HepG2 (cell line): ENCODE measurements around the gene RACGAP1. TPM values are rescaled to one million over a fixed set of nuclear protein-coding genes. Genes with fewer than 3 reads are reported as not detected.
A peak's percentile ranks its signal among the peaks of the same experiment; 100 is the strongest.

Source experiments
- ATAC-seq: fragments of 200-7000 bp; cut with Tn5 transposase; 3 replicates; pipeline ENCODE4 v1.9.1; 2020; ENCODE audit warnings: mild to moderate bottlenecking, moderate library complexity
- BruUV-seq: library from RNA; stranded (reverse); fragments of 400-500 nt; replicated peaks from 2 replicates; lab custom pipeline; 2021; lab: Mats Ljungman, UMichigan
- CTCF ChIA-PET: fragments of 300-600 bp; formaldehyde crosslinking; extraction: SDS; loops from one replicate; lab custom pipeline; 2021; ENCODE audit warnings: low total read pairs, inconsistent platforms, low intra/inter-chr PET ratio; lab: Yijun Ruan, JAX
- POLR2A ChIA-PET: fragments of 350-600 bp; sonication (Branson Sonifier 250); formaldehyde crosslinking; loops from one replicate; lab custom pipeline; 2020; ENCODE audit warnings: antibody characterized with exemption, inconsistent platforms; lab: Yijun Ruan, JAX
- DNase-seq: peaks from one replicate; pipeline ENCODE4 v3.0.0-alpha.2; 2015; ENCODE audit warnings: low spot score
- FAIRE-seq: peaks from 3 replicates; lab custom pipeline; 2011; peaks lifted over from hg19 to GRCh38; lab: Jason Lieb, UNC
- H2AFZ ChIP-seq: one replicate; pipeline ENCODE4 v1.6.1; 2011; ENCODE audit warnings: low read length, inconsistent platforms
- H3K27ac ChIP-seq: fragments of 300-600 bp; 3 replicates; pipeline ENCODE4 v1.8.0; 2011; ENCODE audit warnings: mixed run types, mild to moderate bottlenecking, mixed read lengths, low read length, inconsistent platforms; ENCODE audit not compliant: insufficient read depth; ENCODE audit errors: extremely low read length
- H3K27me3 ChIP-seq, 2 experiments: fragments of 200-600 bp in 1 of 2; 2 replicates in 1 of 2; 3 replicates in 1 of 2; pipeline versions ENCODE4 v1.6.0 to v1.8.0; 2011; ENCODE audit warnings: low read length in 2 of 2, mild to moderate bottlenecking in 2 of 2, moderate library complexity in 2 of 2, inconsistent platforms in 1 of 2; ENCODE audit not compliant: insufficient read depth in 2 of 2, control insufficient read depth in 1 of 2
- H3K36me3 ChIP-seq, 2 experiments: fragments of 200-600 bp in 1 of 2; replicated peaks in 1 of 2; 2 replicates in 1 of 2; 3 replicates in 1 of 2; pipeline versions ENCODE4 v1.5.1 to v1.8.0; 2011; ENCODE audit warnings: low read length in 2 of 2, inconsistent platforms in 1 of 2; ENCODE audit not compliant: insufficient read depth in 2 of 2, control insufficient read depth in 1 of 2
- H3K4me1 ChIP-seq: 2 replicates; pipeline ENCODE4 v1.5.1; 2012; ENCODE audit warnings: low read length, inconsistent platforms; ENCODE audit not compliant: insufficient read depth
- H3K4me2 ChIP-seq: 2 replicates; pipeline ENCODE4 v1.6.0; 2011; ENCODE audit warnings: low read depth, low read length, inconsistent platforms
- H3K4me3 ChIP-seq, 3 experiments: fragments of 200-600 bp in 1 of 3; sonication (generic), shearing (Covaris generic) in 1 of 3; replicated peaks in 1 of 3; 2 replicates each; pipeline ENCODE4 v1.5.1; 2011 to 2016; ENCODE audit warnings: low read length in 3 of 3, inconsistent platforms in 2 of 3, low read depth in 2 of 3, mild to moderate bottlenecking in 2 of 3, control low read depth in 1 of 3, mixed read lengths in 1 of 3; ENCODE audit not compliant: insufficient read depth in 1 of 3
- H3K79me2 ChIP-seq: one replicate; pipeline ENCODE4 v1.6.1; 2011; ENCODE audit warnings: low read length, inconsistent platforms; ENCODE audit not compliant: insufficient read depth
- H3K9ac ChIP-seq: 2 replicates; pipeline ENCODE4 v1.6.0; 2011; ENCODE audit warnings: mild to moderate bottlenecking, low read depth, low read length, inconsistent platforms; ENCODE audit not compliant: insufficient read depth
- H3K9me3 ChIP-seq: 2 replicates; pipeline ENCODE4 v1.5.1; 2012; ENCODE audit warnings: mild to moderate bottlenecking, low read length
- H4K20me1 ChIP-seq: 2 replicates; pipeline ENCODE4 v1.6.0; 2011; ENCODE audit warnings: inconsistent platforms, mild to moderate bottlenecking, low read length, moderate library complexity; ENCODE audit not compliant: insufficient read depth
- CBFB ChIP-seq: sonication (generic); formaldehyde crosslinking; IDR thresholded peaks from 2 replicates; pipeline ENCODE4 v1.4.0; 2020; ENCODE audit warnings: missing genetic modification reagents
- CREBL2 ChIP-seq: sonication (generic); formaldehyde crosslinking; IDR thresholded peaks from 2 replicates; pipeline ENCODE4 v1.8.1; 2023; ENCODE audit warnings: missing genetic modification reagents, mild to moderate bottlenecking, borderline replicate concordance
- E2F1 ChIP-seq: sonication (generic); formaldehyde crosslinking; IDR thresholded peaks from 2 replicates; pipeline ENCODE4 v1.5.0; 2020; ENCODE audit warnings: missing genetic modification reagents
- GPN1 ChIP-seq: sonication (generic); formaldehyde crosslinking; IDR thresholded peaks from 2 replicates; pipeline ENCODE4 v1.5.1; 2020; ENCODE audit warnings: missing genetic modification reagents, borderline replicate concordance
- JUN ChIP-seq: sonication (generic); formaldehyde crosslinking; IDR thresholded peaks from 2 replicates; pipeline ENCODE4 v1.4.0; 2020; ENCODE audit warnings: mild to moderate bottlenecking, missing genetic modification reagents
- KLF6 ChIP-seq: IDR thresholded peaks from 2 replicates; pipeline ENCODE4 v1.8.0; 2016; ENCODE audit warnings: missing biosample characterization, missing genetic modification reagents
- LCORL ChIP-seq, 2 experiments: fragments of 450-650 bp in 1 of 2; sonication (generic) in 1 of 2; formaldehyde crosslinking in 1 of 2; IDR thresholded peaks; 2 replicates each; pipeline versions ENCODE4 v1.5.0 to v1.6.1; 2017 to 2020; ENCODE audit warnings: antibody characterized with exemption in 1 of 2, missing genetic modification reagents in 1 of 2
- PBX3 ChIP-seq: sonication (generic); formaldehyde crosslinking; IDR thresholded peaks from 2 replicates; pipeline ENCODE4 v1.8.1; 2023; ENCODE audit warnings: missing genetic modification reagents, inconsistent platforms, borderline replicate concordance
- PRMT3 ChIP-seq: sonication (generic); formaldehyde crosslinking; IDR thresholded peaks from 2 replicates; pipeline ENCODE4 v1.8.1; 2022; ENCODE audit warnings: low read depth, mild to moderate bottlenecking, moderate library complexity, missing genetic modification reagents, borderline replicate concordance
- RELA ChIP-seq: sonication (generic); formaldehyde crosslinking; IDR thresholded peaks from 2 replicates; pipeline ENCODE4 v1.4.0; 2020; ENCODE audit warnings: missing genetic modification reagents
- SOX13 ChIP-seq, 3 experiments: fragments of 450-650 bp in 1 of 3; sonication (generic) in 1 of 3; formaldehyde crosslinking in 1 of 3; IDR thresholded peaks in 2 of 3; conservative IDR thresholded peaks in 1 of 3; 2 replicates each; pipeline versions ENCODE4 v1.5.0 to v1.6.1; 2016 to 2020; ENCODE audit warnings: antibody characterized with exemption in 1 of 3, mild to moderate bottlenecking in 1 of 3, missing compliant biosample characterization in 1 of 3, missing genetic modification reagents in 1 of 3, moderate library complexity in 1 of 3
- SP5 ChIP-seq: IDR thresholded peaks from 2 replicates; pipeline ENCODE4 v1.6.1; 2016; ENCODE audit warnings: low read depth, borderline replicate concordance
- ZKSCAN8 ChIP-seq: IDR thresholded peaks from 2 replicates; pipeline ENCODE4 v1.6.1; 2016; ENCODE audit warnings: borderline replicate concordance, missing genetic modification reagents, missing compliant biosample characterization
- ZNF274 ChIP-seq: sonication (generic); formaldehyde crosslinking; IDR thresholded peaks from 2 replicates; pipeline ENCODE4 v1.5.1; 2020; ENCODE audit warnings: mild to moderate bottlenecking, missing genetic modification reagents
- ZNF275 ChIP-seq: sonication (generic); formaldehyde crosslinking; IDR thresholded peaks from 2 replicates; pipeline ENCODE4 v1.8.0; 2022; ENCODE audit warnings: missing genetic modification reagents, mild to moderate bottlenecking, inconsistent platforms, borderline replicate concordance
- ZNF484 ChIP-seq: sonication (generic); formaldehyde crosslinking; IDR thresholded peaks from 2 replicates; pipeline ENCODE4 v1.5.1; 2020; ENCODE audit warnings: mild to moderate bottlenecking, low read depth, missing genetic modification reagents, borderline replicate concordance
- ZNF589 ChIP-seq: sonication (generic); formaldehyde crosslinking; conservative IDR thresholded peaks from 2 replicates; pipeline ENCODE4 v1.8.0; 2022; ENCODE audit warnings: mild to moderate bottlenecking, moderate library complexity, missing genetic modification reagents
- ZNF766 ChIP-seq: sonication (generic); formaldehyde crosslinking; IDR thresholded peaks from 2 replicates; pipeline ENCODE4 v1.5.0; 2020; ENCODE audit warnings: missing genetic modification reagents, borderline replicate concordance
- ZNF776 ChIP-seq: sonication (generic); formaldehyde crosslinking; IDR thresholded peaks from 2 replicates; pipeline ENCODE4 v1.4.0; 2020; ENCODE audit warnings: mild to moderate bottlenecking, missing genetic modification reagents
- WGBS: methylation state at CpG from one replicate; pipeline ENCODE4 v1.1.6; 2017; ENCODE audit warnings: low lambda C conversion rate; 5-methylcytosine and 5-hydroxymethylcytosine counted together
- in situ Hi-C: cut with HindIII; loops from 2 replicates; pipeline ENCODE4 v1.10.0; 2017; ENCODE audit warnings: low pct_unique_long_range_greater_than_20kb; ENCODE audit not compliant: extremely low pct_ligation_motif_present
- intact Hi-C: fragments of 100-400 bp; cut with micrococcal nuclease; formaldehyde crosslinking; loops from one replicate; pipeline ENCODE4 v1.10.0; 2022; ENCODE audit not compliant: unreplicated experiment
- polyA plus RNA-seq, 8 experiments: library from polyadenylated mRNA; depleted of rRNA in 3 of 8; stranded (reverse) in 7 of 8; unstranded in 1 of 8; fragments of >200 nt; fragmentation: Illumina TruSeq in 4 of 8; extraction: Trizol in 4 of 8; gene quantifications; 2 replicates each; pipeline versions ENCODE4 v1.2.1 to v1.2.3, GENCODE V29; 2011 to 2016; ENCODE audit warnings: low read depth in 4 of 8, missing spikeins in 1 of 8, mixed read lengths in 1 of 8; ENCODE audit not compliant: insufficient read depth in 1 of 8
- total RNA-seq, 5 experiments: library from RNA; depleted of rRNA; stranded (reverse); fragments of >200 nt; fragmentation: Illumina TruSeq; extraction: Trizol; gene quantifications; 2 replicates each; pipeline ENCODE4 v1.2.3, GENCODE V29; 2016; ENCODE audit warnings: low read depth in 1 of 5

RACGAP1 gene
- total and polyA plus RNA-seq, 2 of the 13 experiments (the other 11 are each of a cell fraction or from before 2014, with no cell fraction given), result 16.7 to 57.9 TPM

- TF ChIP-seq LCORL (IDR thresholded peaks at IDR 0.05), result no peak
- peak; percentile 62; the same call in 1 of the 2 replicates for TF ChIP-seq LCORL (CRISPR knock-in tag; IDR thresholded peaks at IDR 0.05)
Measured at GRCh38 chr12:49974231-49974675, 51.0 kb downstream of the RACGAP1 start (continued).

GRCh38 chr12:49973361-49973830 lies 51.9 kb downstream of the RACGAP1 start:
- Histone ChIP-seq H3K27ac (no peak overlapping the region), H4K20me1 (no peaks in the 10 kb centered on the region), H2AFZ (no peak overlapping the region), H3K4me3 (peak overlapping the region in 1 of 3 experiments; percentile 63; a peak in 1 of 6 replicates), H3K9ac (no peak overlapping the region), H3K79me2 (no peaks in the 10 kb centered on the region), H3K9me3 (no peaks in the 10 kb centered on the region), H3K4me1 (peaks cover 52% of the 10 kb centered on the region), H3K27me3 (peaks cover 1 to 41% of the 10 kb centered on the region in 2 experiments), H3K4me2 (peak overlapping the region; percentile 75), H3K36me3 (no peaks in the 10 kb centered on the region)
- FAIRE-seq, result no peak
- no peak for ATAC-seq
- POLR2A ChIA-PET, result no interaction called here
- in situ Hi-C loops (loop anchor here (5.0 kb wide), 1 partner anchor 84 kb away; the partner anchor contains the start of gene ASIC1), intact Hi-C loops (no loop called here)
- no peak for DNase-seq
- CTCF ChIA-PET, result interaction anchor here (0.6 to 1.4 kb wide), 3 partner anchors 83 to 101 kb away, joined by 3 to 4 read pairs (median 4); no protein-coding TSS in a partner anchor
- WGBS, result 52% methylated on average over 18 of the region's 19 CpGs
- BruUV-seq, result no TSS peak
- TF ChIP-seq KLF6, result no peak
- TF ChIP-seq E2F1 (CRISPR knock-in tag), result no peak
- peak; percentile 54; the same call in 1 of the 2 replicates for TF ChIP-seq ZNF484 (CRISPR knock-in tag)
- TF ChIP-seq ZNF274, result no peak
- TF ChIP-seq CREBL2 (CRISPR knock-in tag), result no peak
- no peak for TF ChIP-seq ZNF766 (CRISPR knock-in tag)
- TF ChIP-seq PBX3 (CRISPR knock-in tag), result no peak
- no peak for TF ChIP-seq RELA (CRISPR knock-in tag)
- no peak for TF ChIP-seq PRMT3 (CRISPR knock-in tag)
- no peak for TF ChIP-seq ZNF275 (CRISPR knock-in tag)
- no peak for TF ChIP-seq ZKSCAN8 (CRISPR knock-in tag)
- no peak for TF ChIP-seq SOX13 (IDR thresholded peaks at IDR 0.05)
- TF ChIP-seq SOX13 (CRISPR knock-in tag; conservative IDR thresholded peaks at IDR 0.05 in 1 of 2, IDR thresholded peaks at IDR 0.05 in 1 of 2), result no peak
- no peak for TF ChIP-seq ZNF589
- TF ChIP-seq CBFB (CRISPR knock-in tag), result no peak
- no peak for TF ChIP-seq JUN (CRISPR knock-in tag)
- TF ChIP-seq ZNF776, result 0 out of 2 replicates have a peak, but pooled peaks have one; percentile 28
- no peak for TF ChIP-seq GPN1 (CRISPR knock-in tag)
- TF ChIP-seq SP5, result no peak
